HEK293 (cell line): Measurements from ENCODE around the gene FGF12.

ENCODE experiments used
- CTCF ChIA-PET: fragments of 350-600 bp; formaldehyde crosslinking; extraction: SDS; loops from one replicate; lab custom pipeline; 2021; ENCODE audit warnings: antibody characterized with exemption; lab: Yijun Ruan, JAX
- POLR2A ChIA-PET: fragments of 300-600 bp; formaldehyde crosslinking; extraction: SDS; loops from one replicate; lab custom pipeline; 2020; ENCODE audit warnings: antibody characterized with exemption, inconsistent platforms; lab: Yijun Ruan, JAX
- H3K27ac ChIP-seq: fragments of 200-500 bp; sonication (Bioruptor generic); 2 replicates; pipeline ENCODE4 v1.5.1; 2014; ENCODE audit warnings: low read depth, low read length, control low read depth, inconsistent platforms; ENCODE audit errors: extremely low read depth
- H3K36me3 ChIP-seq, 2 experiments: fragments of 200-500 bp in 1 of 2; sonication (Bioruptor generic) in 1 of 2; 1 replicate in 1 of 2; 2 replicates in 1 of 2; pipeline ENCODE4 v1.5.1; 2014 to 2017; ENCODE audit warnings: inconsistent platforms in 2 of 2, low read length in 2 of 2; ENCODE audit not compliant: control insufficient read depth in 2 of 2, insufficient read depth in 1 of 2
- H3K4me1 ChIP-seq: fragments of 200-500 bp; sonication (Bioruptor generic); 2 replicates; pipeline ENCODE4 v1.5.1; 2014; ENCODE audit warnings: mild to moderate bottlenecking, low read length, inconsistent platforms; ENCODE audit not compliant: control insufficient read depth, insufficient read depth
- H3K4me3 ChIP-seq: 2 replicates; pipeline ENCODE4 v1.5.1; 2011; ENCODE audit warnings: low read depth, mild to moderate bottlenecking, control low read depth, low read length, moderate library complexity
- H3K9me3 ChIP-seq: fragments of 200-500 bp; sonication (Bioruptor generic); 2 replicates; pipeline ENCODE4 v1.5.1; 2014; ENCODE audit warnings: low read depth, low read length, inconsistent platforms; ENCODE audit not compliant: control insufficient read depth, insufficient read depth
- FEZF1 ChIP-seq: fragments of 450-650 bp; formaldehyde crosslinking; IDR thresholded peaks from 2 replicates; pipeline ENCODE4 v1.5.1; 2016; ENCODE audit warnings: missing biosample characterization, missing genetic modification characterization
- GFI1B ChIP-seq: fragments of 450-650 bp; formaldehyde crosslinking; IDR thresholded peaks from 2 replicates; pipeline ENCODE4 v1.5.1; 2016; ENCODE audit warnings: missing biosample characterization, missing genetic modification characterization
- KLF9 ChIP-seq: fragments of 450-650 bp; formaldehyde crosslinking; IDR thresholded peaks from 2 replicates; pipeline ENCODE4 v1.5.1; 2016; ENCODE audit warnings: missing biosample characterization, missing genetic modification characterization, low read depth
- OSR2 ChIP-seq: fragments of 450-650 bp; formaldehyde crosslinking; IDR thresholded peaks from 2 replicates; pipeline ENCODE4 v1.5.1; 2016; ENCODE audit warnings: missing biosample characterization, missing genetic modification characterization
- PRDM4 ChIP-seq: fragments of 450-650 bp; formaldehyde crosslinking; IDR thresholded peaks from 2 replicates; pipeline ENCODE4 v1.5.1; 2017; ENCODE audit warnings: missing biosample characterization, missing genetic modification characterization
- TRIM28 ChIP-seq: IDR thresholded peaks from 2 replicates; pipeline ENCODE4 v1.6.1; 2011; ENCODE audit warnings: low read length, control low read depth, borderline replicate concordance
- ZBTB21 ChIP-seq: fragments of 450-650 bp; formaldehyde crosslinking; IDR thresholded peaks from 2 replicates; pipeline ENCODE4 v1.5.1; 2017; ENCODE audit warnings: missing biosample characterization, missing genetic modification characterization
- ZNF138 ChIP-seq: fragments of 450-650 bp; formaldehyde crosslinking; IDR thresholded peaks from 2 replicates; pipeline ENCODE4 v1.5.1; 2016; ENCODE audit warnings: missing biosample characterization, missing genetic modification characterization, borderline replicate concordance
- ZNF174 ChIP-seq: fragments of 450-650 bp; formaldehyde crosslinking; IDR thresholded peaks from 2 replicates; pipeline ENCODE4 v1.5.0; 2017; ENCODE audit warnings: missing biosample characterization, mild to moderate bottlenecking, missing genetic modification characterization
- ZNF202 ChIP-seq: fragments of 450-650 bp; formaldehyde crosslinking; IDR thresholded peaks from 2 replicates; pipeline ENCODE4 v1.5.1; 2016; ENCODE audit warnings: missing biosample characterization, missing genetic modification characterization, borderline replicate concordance
- ZNF214 ChIP-seq: fragments of 450-650 bp; formaldehyde crosslinking; IDR thresholded peaks from 2 replicates; pipeline ENCODE4 v1.5.1; 2017; ENCODE audit warnings: missing biosample characterization, mild to moderate bottlenecking, missing genetic modification characterization, borderline replicate concordance
- ZNF221 ChIP-seq: fragments of 450-650 bp; formaldehyde crosslinking; IDR thresholded peaks from 2 replicates; pipeline ENCODE4 v1.5.1; 2017; ENCODE audit warnings: missing biosample characterization, missing genetic modification characterization, borderline replicate concordance
- ZNF324 ChIP-seq: fragments of 450-650 bp; formaldehyde crosslinking; IDR thresholded peaks from 2 replicates; pipeline ENCODE4 v1.5.1; 2016; ENCODE audit warnings: missing biosample characterization, missing genetic modification characterization
- ZNF341 ChIP-seq: fragments of 450-650 bp; formaldehyde crosslinking; IDR thresholded peaks from 2 replicates; pipeline ENCODE4; 2016; ENCODE audit warnings: low read depth, missing biosample characterization, missing genetic modification characterization
- ZNF37A ChIP-seq: fragments of 450-650 bp; IDR thresholded peaks from 2 replicates; pipeline ENCODE4 v1.5.1; 2018; ENCODE audit warnings: missing biosample characterization, missing genetic modification characterization
- ZNF398 ChIP-seq: fragments of 450-650 bp; formaldehyde crosslinking; IDR thresholded peaks from 2 replicates; pipeline ENCODE4 v1.5.1; 2017; ENCODE audit warnings: missing biosample characterization, missing genetic modification characterization
- ZNF423 ChIP-seq: fragments of 450-650 bp; formaldehyde crosslinking; IDR thresholded peaks from 2 replicates; pipeline ENCODE4 v1.5.1; 2016; ENCODE audit warnings: missing biosample characterization, missing genetic modification characterization
- ZNF530 ChIP-seq: fragments of 450-650 bp; formaldehyde crosslinking; IDR thresholded peaks from 2 replicates; pipeline ENCODE4 v1.5.1; 2016; ENCODE audit warnings: low read depth, missing biosample characterization, missing genetic modification characterization
- ZNF555 ChIP-seq: fragments of 450-650 bp; formaldehyde crosslinking; conservative IDR thresholded peaks from 2 replicates; pipeline ENCODE4 v1.5.1; 2017; ENCODE audit warnings: missing biosample characterization, mild to moderate bottlenecking, missing genetic modification characterization, inconsistent platforms
- ZNF558 ChIP-seq: fragments of 450-650 bp; formaldehyde crosslinking; IDR thresholded peaks from 2 replicates; pipeline ENCODE4 v1.5.1; 2016; ENCODE audit warnings: missing biosample characterization, missing genetic modification characterization
- ZNF610 ChIP-seq: fragments of 450-650 bp; formaldehyde crosslinking; IDR thresholded peaks from 2 replicates; pipeline ENCODE4 v1.5.1; 2016; ENCODE audit warnings: missing biosample characterization, missing genetic modification characterization, borderline replicate concordance
- ZNF624 ChIP-seq: fragments of 450-650 bp; formaldehyde crosslinking; IDR thresholded peaks from 2 replicates; pipeline ENCODE4 v1.5.1; 2017; ENCODE audit warnings: missing biosample characterization, missing genetic modification characterization
- ZNF670 ChIP-seq: fragments of 450-650 bp; formaldehyde crosslinking; IDR thresholded peaks from 2 replicates; pipeline ENCODE4 v1.5.1; 2016; ENCODE audit warnings: missing biosample characterization, missing genetic modification characterization, low read depth
- ZNF701 ChIP-seq: fragments of 450-650 bp; formaldehyde crosslinking; IDR thresholded peaks from 2 replicates; pipeline ENCODE4 v1.5.1; 2016; ENCODE audit warnings: missing biosample characterization, missing genetic modification characterization
- ZNF707 ChIP-seq: fragments of 450-650 bp; formaldehyde crosslinking; IDR thresholded peaks from 2 replicates; pipeline ENCODE4 v1.5.1; 2016; ENCODE audit warnings: missing biosample characterization, missing genetic modification characterization
- ZNF776 ChIP-seq: fragments of 450-650 bp; formaldehyde crosslinking; IDR thresholded peaks from 2 replicates; pipeline ENCODE4 v1.5.0; 2017; ENCODE audit warnings: missing biosample characterization, missing genetic modification characterization, borderline replicate concordance
- TF ChIP-seq, protein P1 (sequence below): fragments of 450-650 bp; formaldehyde crosslinking; IDR thresholded peaks from 2 replicates; pipeline ENCODE4 v1.5.1; 2017; ENCODE audit warnings: missing biosample characterization, missing genetic modification characterization
- TF ChIP-seq, protein P2 (sequence below): fragments of 450-650 bp; formaldehyde crosslinking; IDR thresholded peaks from 2 replicates; pipeline ENCODE4 v1.5.1; 2016; ENCODE audit warnings: missing biosample characterization, missing genetic modification characterization

FGF12 gene

GRCh38 chr3:192332386-192333291, 394.7 kb downstream of the FGF12 start (continued):
- TF ChIP-seq, protein P1, sequence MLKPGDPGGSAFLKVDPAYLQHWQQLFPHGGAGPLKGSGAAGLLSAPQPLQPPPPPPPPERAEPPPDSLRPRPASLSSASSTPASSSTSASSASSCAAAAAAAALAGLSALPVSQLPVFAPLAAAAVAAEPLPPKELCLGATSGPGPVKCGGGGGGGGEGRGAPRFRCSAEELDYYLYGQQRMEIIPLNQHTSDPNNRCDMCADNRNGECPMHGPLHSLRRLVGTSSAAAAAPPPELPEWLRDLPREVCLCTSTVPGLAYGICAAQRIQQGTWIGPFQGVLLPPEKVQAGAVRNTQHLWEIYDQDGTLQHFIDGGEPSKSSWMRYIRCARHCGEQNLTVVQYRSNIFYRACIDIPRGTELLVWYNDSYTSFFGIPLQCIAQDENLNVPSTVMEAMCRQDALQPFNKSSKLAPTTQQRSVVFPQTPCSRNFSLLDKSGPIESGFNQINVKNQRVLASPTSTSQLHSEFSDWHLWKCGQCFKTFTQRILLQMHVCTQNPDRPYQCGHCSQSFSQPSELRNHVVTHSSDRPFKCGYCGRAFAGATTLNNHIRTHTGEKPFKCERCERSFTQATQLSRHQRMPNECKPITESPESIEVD (tag by site-specific recombination) = no peak
- TF ChIP-seq TRIM28 = no peak
- TF ChIP-seq ZNF670 (tag by site-specific recombination) = no peak
- TF ChIP-seq GFI1B = no peak
- no peak for TF ChIP-seq ZNF324 (tag by site-specific recombination)
- TF ChIP-seq ZNF174 (tag by site-specific recombination) = no peak
- TF ChIP-seq KLF9 (tag by site-specific recombination) = no peak
- no peak for TF ChIP-seq ZNF558 (tag by site-specific recombination)
- no peak for TF ChIP-seq ZNF610

- Histone ChIP-seq H3K4me3 (no peak overlapping the region), H3K27ac (no peak overlapping the region), H3K36me3 (no peaks in the 10 kb centered on the region), H3K9me3 (no peaks in the 10 kb centered on the region), H3K4me1 (no peaks in the 10 kb centered on the region)
- POLR2A ChIA-PET = no interaction called here
- CTCF ChIA-PET = interaction anchor here (0.7 kb wide), 1 partner anchor 1446 kb away, joined by 3 read pairs; no protein-coding TSS in a partner anchor
- no peak for TF ChIP-seq ZNF707 (tag by site-specific recombination)
- TF ChIP-seq ZNF37A (tag by site-specific recombination) = no peak
- TF ChIP-seq ZNF701 (tag by site-specific recombination) = no peak
- TF ChIP-seq FEZF1 = no peak
- TF ChIP-seq ZNF398 (tag by site-specific recombination) = no peak
- no peak for TF ChIP-seq ZBTB21 (tag by site-specific recombination)
- TF ChIP-seq ZNF555 (tag by site-specific recombination) = no peak
- no peak for TF ChIP-seq OSR2 (tag by site-specific recombination)
- no peak for TF ChIP-seq ZNF530 (tag by site-specific recombination)
- TF ChIP-seq ZNF423 (tag by site-specific recombination) = no peak
- TF ChIP-seq ZNF202 (tag by site-specific recombination) = no peak
- no peak for TF ChIP-seq ZNF341
- TF ChIP-seq ZNF221 (tag by site-specific recombination) = no peak
- no peak for TF ChIP-seq ZNF214 (tag by site-specific recombination)
- TF ChIP-seq ZNF624 (tag by site-specific recombination) = no peak
- no peak for TF ChIP-seq PRDM4
- TF ChIP-seq ZNF138 (tag by site-specific recombination) = no peak
- TF ChIP-seq, protein P2, sequence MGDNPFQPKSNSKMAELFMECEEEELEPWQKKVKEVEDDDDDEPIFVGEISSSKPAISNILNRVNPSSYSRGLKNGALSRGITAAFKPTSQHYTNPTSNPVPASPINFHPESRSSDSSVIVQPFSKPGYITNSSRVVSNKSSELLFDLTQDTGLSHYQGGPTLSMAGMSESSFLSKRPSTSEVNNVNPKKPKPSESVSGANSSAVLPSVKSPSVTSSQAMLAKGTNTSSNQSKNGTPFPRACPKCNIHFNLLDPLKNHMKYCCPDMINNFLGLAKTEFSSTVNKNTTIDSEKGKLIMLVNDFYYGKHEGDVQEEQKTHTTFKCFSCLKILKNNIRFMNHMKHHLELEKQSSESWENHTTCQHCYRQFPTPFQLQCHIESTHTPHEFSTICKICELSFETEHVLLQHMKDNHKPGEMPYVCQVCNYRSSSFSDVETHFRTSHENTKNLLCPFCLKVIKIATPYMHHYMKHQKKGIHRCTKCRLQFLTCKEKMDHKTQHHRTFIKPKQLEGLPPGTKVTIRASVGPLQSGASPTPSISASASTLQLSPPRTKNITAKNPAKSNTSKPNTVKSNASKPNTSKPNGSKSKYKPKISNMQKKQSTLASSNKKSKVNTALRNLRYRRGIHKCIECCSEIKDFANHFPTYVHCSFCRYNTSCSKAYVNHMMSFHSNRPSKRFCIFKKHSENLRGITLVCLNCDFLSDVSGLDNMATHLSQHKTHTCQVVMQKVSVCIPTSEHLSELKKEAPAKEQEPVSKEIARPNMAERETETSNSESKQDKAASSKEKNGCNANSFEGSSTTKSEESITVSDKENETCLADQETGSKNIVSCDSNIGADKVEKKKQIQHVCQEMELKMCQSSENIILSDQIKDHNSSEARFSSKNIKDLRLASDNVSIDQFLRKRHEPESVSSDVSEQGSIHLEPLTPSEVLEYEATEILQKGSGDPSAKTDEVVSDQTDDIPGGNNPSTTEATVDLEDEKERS (tag by site-specific recombination) = no peak
- TF ChIP-seq ZNF776 (tag by site-specific recombination) = no peak
Measured at GRCh38 chr3:192331749-192332385, 395.5 kb downstream of the FGF12 start.
